GM23248 (cell line): ENCODE measurements around the gene LIFR. TPM values are rescaled to one million over a fixed set of nuclear protein-coding genes. Genes with fewer than 3 reads are reported as not detected.

Source experiments
- DNase-seq: peaks from one replicate; pipeline ENCODE4 v3.0.0-alpha.2; 2015
- H2AFZ ChIP-seq: fragments of 200-600 bp; sonication (generic); 2 replicates; pipeline ENCODE4 v1.6.1; 2016; ENCODE audit warnings: antibody characterized with exemption
- H3F3A ChIP-seq: fragments of 200-600 bp; sonication (generic); 2 replicates; pipeline ENCODE4 v1.6.1; 2016; ENCODE audit warnings: mild to moderate bottlenecking, antibody characterized with exemption, mixed run types; ENCODE audit not compliant: insufficient read depth
- H3K27ac ChIP-seq: fragments of 200-600 bp; sonication (generic); 2 replicates; pipeline ENCODE4 v1.5.1; 2016; ENCODE audit warnings: mild to moderate bottlenecking
- H3K27me3 ChIP-seq: fragments of 200-600 bp; sonication (generic); replicated peaks from 2 replicates; pipeline ENCODE4 v1.6.1; 2016; ENCODE audit warnings: mild to moderate bottlenecking; ENCODE audit not compliant: insufficient read depth
- H3K36me3 ChIP-seq: fragments of 200-600 bp; sonication (generic); 2 replicates; pipeline ENCODE4 v1.6.1; 2016; ENCODE audit warnings: low read depth, mild to moderate bottlenecking
- H3K4me1 ChIP-seq: fragments of 200-600 bp; sonication (generic); 2 replicates; pipeline ENCODE4 v1.6.1; 2016; ENCODE audit warnings: mild to moderate bottlenecking; ENCODE audit not compliant: insufficient read depth
- H3K4me2 ChIP-seq: fragments of 200-600 bp; sonication (generic); one replicate; pipeline ENCODE4 v1.6.1; 2016; ENCODE audit warnings: mild to moderate bottlenecking; ENCODE audit not compliant: unreplicated experiment
- H3K4me3 ChIP-seq: fragments of 200-600 bp; sonication (generic); 2 replicates; pipeline ENCODE4 v1.5.1; 2016; ENCODE audit warnings: mild to moderate bottlenecking
- H3K79me2 ChIP-seq: fragments of 200-600 bp; sonication (generic); 2 replicates; pipeline ENCODE4 v1.6.1; 2016; ENCODE audit warnings: mild to moderate bottlenecking; ENCODE audit not compliant: insufficient read depth
- H3K9ac ChIP-seq: fragments of 200-600 bp; sonication (generic); 2 replicates; pipeline ENCODE4 v1.6.1; 2016; ENCODE audit warnings: mild to moderate bottlenecking
- H3K9me2 ChIP-seq: fragments of 200-600 bp; sonication (generic); 2 replicates; pipeline ENCODE4 v1.6.1; 2016; ENCODE audit warnings: mixed run types, mild to moderate bottlenecking, moderate library complexity; ENCODE audit not compliant: insufficient read depth
- H3K9me3 ChIP-seq: fragments of 200-600 bp; sonication (generic); one replicate; pipeline ENCODE4 v1.6.1; 2017; ENCODE audit warnings: low read depth
- H4K20me1 ChIP-seq: fragments of 200-600 bp; sonication (generic); 2 replicates; pipeline ENCODE4 v1.6.0; 2016; ENCODE audit not compliant: insufficient read depth
- EZH2 ChIP-seq: fragments of 200-600 bp; sonication (generic); IDR thresholded peaks from 2 replicates; pipeline ENCODE4 v1.6.1; 2018; ENCODE audit warnings: antibody characterized with exemption, mild to moderate bottlenecking; ENCODE audit not compliant: insufficient read depth, poor library complexity, severe bottlenecking
- EZH2phosphoT487 ChIP-seq: fragments of 200-600 bp; sonication (generic); IDR thresholded peaks from 2 replicates; pipeline ENCODE4 v1.6.1; 2018; ENCODE audit warnings: antibody characterized with exemption, moderate library complexity, mild to moderate bottlenecking, low read depth; ENCODE audit not compliant: insufficient read depth
- WGBS, 2 experiments: methylation state at CpG; one replicate each; pipeline ENCODE4 v1.1.6; 2015 to 2017; ENCODE audit warnings: low lambda C conversion rate in 2 of 2, low coverage in 1 of 2; ENCODE audit errors: missing lambda C conversion rate in 2 of 2; 5-methylcytosine and 5-hydroxymethylcytosine counted together
- in situ Hi-C: fragments of 300-500 bp; cut with MboI; formaldehyde crosslinking; loops from 2 replicates; pipeline ENCODE4 v1.15.0; 2020
- polyA plus RNA-seq: library from polyadenylated mRNA; unstranded; fragments of >200 nt; fragmentation: Nextera tagmentation; extraction: Ambion mirVana; gene quantifications from 2 replicates; pipeline ENCODE4 v1.2.1, GENCODE V29; 2016
- total RNA-seq: library from RNA; depleted of rRNA; stranded (reverse); fragments of >200 nt; shearing (Covaris generic); gene quantifications from 2 replicates; pipeline ENCODE4 v1.2.3, GENCODE V29; 2014; rRNA removed

LIFR gene, protein sequence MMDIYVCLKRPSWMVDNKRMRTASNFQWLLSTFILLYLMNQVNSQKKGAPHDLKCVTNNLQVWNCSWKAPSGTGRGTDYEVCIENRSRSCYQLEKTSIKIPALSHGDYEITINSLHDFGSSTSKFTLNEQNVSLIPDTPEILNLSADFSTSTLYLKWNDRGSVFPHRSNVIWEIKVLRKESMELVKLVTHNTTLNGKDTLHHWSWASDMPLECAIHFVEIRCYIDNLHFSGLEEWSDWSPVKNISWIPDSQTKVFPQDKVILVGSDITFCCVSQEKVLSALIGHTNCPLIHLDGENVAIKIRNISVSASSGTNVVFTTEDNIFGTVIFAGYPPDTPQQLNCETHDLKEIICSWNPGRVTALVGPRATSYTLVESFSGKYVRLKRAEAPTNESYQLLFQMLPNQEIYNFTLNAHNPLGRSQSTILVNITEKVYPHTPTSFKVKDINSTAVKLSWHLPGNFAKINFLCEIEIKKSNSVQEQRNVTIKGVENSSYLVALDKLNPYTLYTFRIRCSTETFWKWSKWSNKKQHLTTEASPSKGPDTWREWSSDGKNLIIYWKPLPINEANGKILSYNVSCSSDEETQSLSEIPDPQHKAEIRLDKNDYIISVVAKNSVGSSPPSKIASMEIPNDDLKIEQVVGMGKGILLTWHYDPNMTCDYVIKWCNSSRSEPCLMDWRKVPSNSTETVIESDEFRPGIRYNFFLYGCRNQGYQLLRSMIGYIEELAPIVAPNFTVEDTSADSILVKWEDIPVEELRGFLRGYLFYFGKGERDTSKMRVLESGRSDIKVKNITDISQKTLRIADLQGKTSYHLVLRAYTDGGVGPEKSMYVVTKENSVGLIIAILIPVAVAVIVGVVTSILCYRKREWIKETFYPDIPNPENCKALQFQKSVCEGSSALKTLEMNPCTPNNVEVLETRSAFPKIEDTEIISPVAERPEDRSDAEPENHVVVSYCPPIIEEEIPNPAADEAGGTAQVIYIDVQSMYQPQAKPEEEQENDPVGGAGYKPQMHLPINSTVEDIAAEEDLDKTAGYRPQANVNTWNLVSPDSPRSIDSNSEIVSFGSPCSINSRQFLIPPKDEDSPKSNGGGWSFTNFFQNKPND
- total RNA-seq (6.9 and 16.4 TPM in 2 replicates), polyA plus RNA-seq (5.8 and 8.1 TPM in 2 replicates)

DNA sequence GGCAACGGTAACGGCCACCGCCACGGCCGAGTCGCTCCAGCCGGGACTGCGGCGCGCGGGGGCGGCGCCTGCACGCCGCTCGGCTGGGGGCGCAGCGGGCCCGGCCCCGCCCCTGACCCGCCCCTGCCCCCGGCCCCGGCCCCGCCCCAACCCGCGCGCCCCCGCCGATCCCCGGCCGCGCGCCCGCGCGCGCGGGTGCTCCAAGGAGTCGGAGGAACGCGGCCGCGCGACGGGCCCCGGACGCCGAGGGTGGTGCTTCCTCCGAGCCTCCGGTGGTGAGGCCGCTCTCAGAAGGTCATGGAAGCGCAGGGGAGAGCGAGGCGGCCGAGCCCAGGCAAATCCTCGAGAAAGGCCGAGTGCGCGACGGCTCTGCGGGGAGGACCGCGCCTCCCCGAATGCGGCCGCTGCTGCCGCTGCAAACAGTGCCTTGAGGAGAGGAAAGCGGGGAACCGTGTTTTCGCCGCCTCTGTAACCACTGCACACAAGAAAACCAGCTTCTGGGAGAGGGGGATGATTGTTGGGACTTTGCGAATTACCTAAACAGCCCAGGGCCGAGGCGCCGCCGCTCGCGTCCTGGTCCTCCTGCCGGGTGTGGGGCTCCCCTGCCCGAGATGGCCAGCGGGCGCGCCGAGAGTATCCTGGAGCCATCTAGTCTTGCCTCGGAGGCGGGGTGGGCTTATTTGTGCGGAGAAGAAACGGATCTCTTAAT is at the start of gene LIFR:
Gene LIFR (minus strand): TSS at position 48 of the 709 bp plus-strand sequence. CDS start 25,999 bp downstream, outside the sequence.
- DNase-seq: peak; percentile 87
- Histone ChIP-seq H3K27ac (peak within 1 kb of the TSS; percentile 56), H3K79me2 (no peaks in the 10 kb centered on the region), H3K36me3 (no peaks in the 10 kb centered on the region), H3K27me3 (no peaks in the 10 kb centered on the region), H3F3A (peaks cover 18% of the 10 kb centered on the region), H3K9me2 (no peaks in the 10 kb centered on the region), H3K9me3 (no peaks in the 10 kb centered on the region), H4K20me1 (no peaks in the 10 kb centered on the region), H3K4me2 (peak within 1 kb of the TSS; percentile 97), H3K4me3 (peak within 1 kb of the TSS; percentile 87), H3K9ac (peak within 1 kb of the TSS; percentile 81), H2AFZ (peak within 1 kb of the TSS; percentile 97), H3K4me1 (peaks cover 13% of the 10 kb centered on the region; the same call in 1 of the 2 replicates)
- in situ Hi-C loops: loop anchor here (10.0 kb wide), 2 partner anchors 122 to 248 kb away; no protein-coding TSS in a partner anchor
- 0 to 2% methylated on average over 50 to 57 of the region's 88 CpGs for WGBS, 2 experiments
- TF ChIP-seq EZH2 (no peak), EZH2phosphoT487 (no peak)

DNA sequence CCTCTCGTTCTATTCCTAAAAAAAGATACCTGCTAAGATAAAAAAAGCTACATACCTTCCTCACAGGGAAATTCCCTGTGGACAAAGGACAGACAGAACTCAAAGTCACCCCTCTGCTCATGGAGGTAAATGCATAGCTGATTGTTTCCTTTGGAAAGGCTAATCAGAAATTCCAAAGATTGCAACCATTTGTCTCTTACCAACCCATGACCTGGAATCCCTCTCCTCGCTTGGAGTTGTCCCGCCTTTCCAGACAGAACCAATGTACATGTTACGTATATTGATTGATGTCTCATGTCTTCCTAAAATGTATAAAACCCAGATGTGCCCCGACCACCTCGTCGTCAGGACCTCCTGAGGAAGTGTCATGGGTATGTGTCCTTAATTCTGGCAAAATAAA is 49.2 kb upstream of the LIFR start:
- H3K36me3 ChIP-seq: no peaks in the 10 kb centered on the region
- in situ Hi-C loops: no loop called here
- TF ChIP-seq EZH2 (no peak), EZH2phosphoT487 (no peak)
- no peaks in the 10 kb centered on the region for H3K79me2 ChIP-seq
- H3K9ac ChIP-seq: no peak overlapping the region
- H4K20me1 ChIP-seq: no peaks in the 10 kb centered on the region
- peaks cover 22% of the 10 kb centered on the region for H3F3A ChIP-seq
- no peak for DNase-seq
- H3K4me3 ChIP-seq: no peak overlapping the region
- peaks cover 31% of the 10 kb centered on the region for H3K4me1 ChIP-seq
- H3K27ac ChIP-seq: no peak overlapping the region
- H2AFZ ChIP-seq: no peak overlapping the region
- H3K4me2 ChIP-seq: no peak overlapping the region
- H3K9me3 ChIP-seq: no peaks in the 10 kb centered on the region
- no peaks in the 10 kb centered on the region for H3K9me2 ChIP-seq
- H3K27me3 ChIP-seq: no peaks in the 10 kb centered on the region
- WGBS, 2 experiments: 90 to 92% methylated on average over 7 of the region's 7 CpGs

DNA sequence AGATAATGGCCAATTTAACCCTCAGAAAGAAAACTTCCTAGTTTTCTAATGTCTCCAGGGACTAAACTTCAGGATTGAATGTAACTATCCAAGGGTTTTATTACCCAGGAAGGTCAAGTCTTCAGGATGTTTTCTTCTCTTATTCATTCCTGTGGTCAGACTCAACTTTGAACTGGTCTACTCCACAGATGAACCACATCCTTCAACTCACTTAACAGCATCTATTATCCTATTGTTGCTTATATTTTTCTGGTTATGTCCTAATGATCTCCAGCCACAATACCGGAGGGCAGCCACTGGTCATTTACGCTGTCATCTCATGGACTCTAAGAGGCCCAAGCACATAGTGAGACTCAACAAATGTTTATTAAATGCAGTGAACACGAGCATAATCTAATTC is 47.2 kb upstream of the LIFR start:
- Histone ChIP-seq H3K36me3 (no peaks in the 10 kb centered on the region), H3K4me2 (no peak overlapping the region), H3K9me2 (no peaks in the 10 kb centered on the region), H3K79me2 (no peaks in the 10 kb centered on the region), H3K4me3 (no peak overlapping the region), H3F3A (peaks cover 39% of the 10 kb centered on the region), H3K9ac (no peak overlapping the region), H3K27me3 (no peaks in the 10 kb centered on the region), H3K9me3 (no peaks in the 10 kb centered on the region), H4K20me1 (no peaks in the 10 kb centered on the region), H3K4me1 (peaks cover 41% of the 10 kb centered on the region), H3K27ac (no peak overlapping the region), H2AFZ (no peak overlapping the region)
- TF ChIP-seq EZH2 (no peak), EZH2phosphoT487 (no peak)
- 64 to 73% methylated on average over 3 of the region's 3 CpGs for WGBS, 2 experiments
- DNase-seq: no peak
- in situ Hi-C loops: no loop called here

DNA sequence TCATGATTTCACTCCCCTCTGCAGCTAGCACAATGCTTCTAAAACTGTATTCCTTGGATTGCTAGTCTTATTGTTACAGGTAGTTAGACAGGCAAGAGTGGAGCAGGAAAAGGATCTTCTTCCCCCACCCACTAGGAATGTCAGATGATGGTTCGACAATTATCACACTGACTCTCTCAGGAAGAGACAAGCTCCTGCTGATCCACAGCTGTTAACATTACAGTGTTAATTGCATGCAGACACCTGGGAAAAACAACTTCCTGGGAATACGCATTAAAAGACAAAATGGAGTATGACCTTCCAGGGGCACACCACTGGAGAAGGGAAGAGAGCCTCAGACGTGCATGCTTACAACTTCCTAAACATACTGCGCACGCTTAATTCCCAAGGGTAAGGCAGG is 46.2 kb upstream of the LIFR start:
- Histone ChIP-seq H3K9me3 (no peaks in the 10 kb centered on the region), H3K36me3 (no peaks in the 10 kb centered on the region), H3K4me2 (no peak overlapping the region), H3K4me1 (peaks cover 42% of the 10 kb centered on the region), H3K9me2 (no peaks in the 10 kb centered on the region), H3K27ac (no peak overlapping the region), H3K4me3 (no peak overlapping the region), H2AFZ (no peak overlapping the region), H3K27me3 (no peaks in the 10 kb centered on the region), H3F3A (peaks cover 39% of the 10 kb centered on the region), H3K79me2 (no peaks in the 10 kb centered on the region), H4K20me1 (no peaks in the 10 kb centered on the region), H3K9ac (no peak overlapping the region)
- 82 to 83% methylated on average over 5 of the region's 5 CpGs for WGBS, 2 experiments
- TF ChIP-seq EZH2phosphoT487 (no peak), EZH2 (no peak)
- no peak for DNase-seq
- in situ Hi-C loops: no loop called here
